ENCODE results near the gene MTMR12. TPM values are rescaled to one million over a fixed set of nuclear protein-coding genes. Genes with fewer than 3 reads are reported as not detected.
A peak's percentile ranks its signal among the peaks of the same experiment; 100 is the strongest.

The MTMR12 gene
- polyA plus RNA-seq, 10 donors, result 12.4 to 22.4 (median 17.9) TPM

DNA sequence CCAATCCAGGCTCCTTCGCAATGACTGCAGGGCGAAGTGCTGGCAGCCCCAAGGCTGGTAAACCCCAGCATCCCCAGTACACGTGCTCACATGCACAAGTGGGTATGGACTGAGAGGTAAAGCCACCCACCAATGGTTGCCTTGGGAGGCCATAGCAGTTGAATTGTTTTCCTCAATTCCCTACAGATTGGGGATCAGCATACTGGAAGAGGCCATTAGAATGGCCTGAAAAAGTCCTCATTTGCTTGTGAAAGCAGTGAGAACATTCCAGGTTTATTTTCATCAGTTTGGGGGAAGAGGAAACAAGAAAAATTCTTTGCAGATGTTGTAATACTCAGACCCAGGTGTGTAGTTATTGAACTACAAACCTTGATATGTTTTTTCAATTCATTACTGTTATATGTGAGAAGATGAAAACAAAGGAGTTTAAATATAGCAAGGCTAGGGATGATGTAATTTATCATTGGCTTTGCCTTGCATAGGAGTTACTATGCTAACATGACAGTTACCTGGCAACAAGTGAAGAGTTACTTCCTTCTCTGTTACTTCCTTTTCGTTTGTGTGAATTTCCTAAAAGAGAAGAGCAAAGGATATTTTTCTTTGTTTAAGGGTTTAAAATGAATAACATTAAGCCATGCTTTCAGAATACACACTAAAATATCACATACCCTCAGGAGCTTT is 36.4 kb downstream of the MTMR12 start:
- DNase-seq, result peak in 2 of 3 donors; percentile 23 to 57

DNA sequence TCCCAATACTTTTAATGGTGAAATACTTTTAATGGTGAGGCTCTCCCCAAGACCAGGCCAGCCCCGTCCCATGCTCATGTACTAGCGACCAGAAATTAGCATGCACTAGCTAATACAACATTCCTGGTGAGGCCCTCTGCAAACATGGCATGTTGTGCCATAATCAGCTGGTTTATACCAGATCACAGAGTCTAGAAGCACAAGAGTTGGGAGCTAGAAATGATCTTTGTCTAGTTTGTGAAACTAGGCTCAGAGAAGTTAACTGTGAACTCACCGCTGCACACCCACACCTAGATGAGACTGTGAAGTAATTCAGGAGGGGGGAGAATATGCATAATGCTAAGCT is 37.4 kb downstream of the MTMR12 start:
- DNase-seq, result no peak

DNA sequence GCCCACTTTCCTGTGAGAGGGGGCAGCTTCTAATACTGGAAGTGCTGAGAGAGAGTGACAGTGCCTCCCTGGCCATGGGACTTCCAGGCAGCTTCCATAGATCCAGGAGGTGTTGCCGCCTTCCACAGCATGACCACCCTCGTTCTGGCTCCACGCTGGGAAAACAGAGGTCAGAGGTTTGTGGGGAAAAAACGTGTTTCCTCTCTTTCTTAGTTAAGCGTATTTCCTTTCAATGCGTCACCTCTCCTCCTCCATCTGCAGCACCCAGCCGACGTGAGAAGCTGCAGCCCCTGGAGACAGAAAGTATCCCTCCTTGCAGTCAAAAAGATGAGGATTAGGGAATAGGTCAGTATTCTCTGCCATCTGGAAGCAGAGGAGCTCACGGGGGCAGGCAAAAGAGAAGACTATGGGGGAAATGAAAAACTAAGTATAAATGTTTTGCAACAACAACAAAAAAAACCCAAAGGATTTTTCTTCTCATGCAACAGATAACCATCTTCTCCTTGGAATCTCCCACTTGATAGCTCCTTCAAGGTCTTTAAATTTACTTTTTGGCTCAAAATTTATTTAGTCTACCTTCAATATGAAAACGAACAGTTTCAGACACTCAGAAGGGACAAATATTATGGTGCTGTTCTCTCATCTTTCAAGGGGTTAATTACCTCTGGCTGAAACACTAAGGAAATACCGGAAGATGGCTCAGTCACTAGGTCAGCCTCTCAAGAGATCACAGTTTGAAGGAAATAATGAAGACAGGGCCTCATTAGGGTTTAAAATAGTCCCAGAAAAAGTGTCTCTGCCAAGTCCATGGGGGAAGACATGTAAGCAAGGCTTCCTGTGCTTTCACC is 38.0 kb downstream of the MTMR12 start:
- DNase-seq, result peak in 2 of 3 donors; percentile 18 to 51

DNA sequence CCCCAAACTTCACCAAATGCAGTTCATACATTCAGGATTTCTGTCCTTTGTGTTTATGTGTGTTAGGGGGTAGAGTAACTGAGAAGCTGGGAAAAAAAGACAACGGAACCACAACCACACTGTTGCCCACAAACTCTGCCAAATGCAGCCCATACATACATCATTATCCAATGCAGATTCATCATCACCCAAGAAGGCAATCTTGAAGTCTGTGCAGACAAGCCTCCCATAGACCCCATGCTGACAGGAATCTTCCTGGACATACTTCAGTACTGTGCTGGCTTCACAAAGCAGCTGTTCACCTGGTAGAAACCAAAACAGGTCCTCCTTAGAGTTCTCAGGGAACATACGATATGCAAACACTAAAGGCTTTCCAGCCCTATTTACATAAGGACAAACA is 38.9 kb downstream of the MTMR12 start:
- no peak for DNase-seq

DNA sequence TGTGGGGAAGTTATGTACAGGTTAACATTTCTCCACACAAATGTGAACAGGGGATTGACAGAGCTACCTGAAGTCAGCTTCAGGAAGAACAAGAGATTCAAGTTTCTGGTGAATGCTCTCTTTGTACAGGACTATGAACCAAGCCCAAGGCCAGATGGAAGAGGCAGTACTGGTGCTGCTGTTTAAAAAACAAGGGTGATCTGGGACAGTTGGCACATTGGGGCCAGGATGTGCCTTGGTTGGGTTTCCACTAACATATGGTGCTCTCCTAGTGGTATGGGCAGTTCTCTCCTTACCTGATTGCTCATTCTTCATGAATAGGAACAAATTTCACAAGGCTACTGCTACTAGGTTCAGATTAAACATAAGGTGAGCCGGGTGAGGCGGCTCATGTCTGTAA is 40.0 kb downstream of the MTMR12 start:
- DNase-seq, result no peak

DNA sequence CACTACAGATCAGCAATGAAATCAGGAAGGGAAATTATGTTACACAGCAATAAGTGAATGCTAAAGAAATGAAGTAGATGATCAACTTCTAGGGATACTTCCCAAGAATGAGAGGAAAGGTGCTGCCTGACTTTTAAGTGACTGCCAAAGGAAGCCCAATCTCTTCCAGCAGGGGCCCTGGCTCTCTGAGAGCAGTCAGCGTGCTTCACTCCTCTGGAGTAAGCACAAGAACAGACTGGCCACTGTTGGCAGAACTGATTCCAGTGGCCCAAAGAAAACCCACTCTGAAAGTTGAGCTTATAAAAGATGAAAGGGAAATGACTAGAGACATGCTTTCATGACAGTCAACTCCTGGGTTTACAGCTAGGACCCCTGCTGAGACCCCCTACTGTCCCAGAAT is 41.8 kb downstream of the MTMR12 start:
- DNase-seq, result no peak

DNA sequence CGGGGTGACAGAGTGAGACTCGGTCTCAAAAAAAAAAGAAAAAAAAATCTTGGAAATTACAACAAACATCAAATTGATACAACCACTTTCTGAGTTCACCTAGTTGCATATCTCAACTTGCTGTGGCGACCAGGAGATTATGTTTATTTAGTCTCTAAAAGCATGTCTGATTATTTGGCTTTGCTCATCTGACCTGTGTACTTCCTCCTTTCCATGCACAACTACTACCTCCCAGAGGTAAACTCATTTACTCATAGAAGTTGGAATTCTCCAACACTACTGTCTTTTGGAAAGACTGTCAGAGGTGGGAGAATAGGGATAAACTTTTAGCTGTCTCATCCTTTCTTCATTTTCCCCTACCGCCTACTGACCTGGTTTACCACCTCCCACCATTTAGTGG is 42.6 kb downstream of the MTMR12 start:
- no peak for DNase-seq

DNA sequence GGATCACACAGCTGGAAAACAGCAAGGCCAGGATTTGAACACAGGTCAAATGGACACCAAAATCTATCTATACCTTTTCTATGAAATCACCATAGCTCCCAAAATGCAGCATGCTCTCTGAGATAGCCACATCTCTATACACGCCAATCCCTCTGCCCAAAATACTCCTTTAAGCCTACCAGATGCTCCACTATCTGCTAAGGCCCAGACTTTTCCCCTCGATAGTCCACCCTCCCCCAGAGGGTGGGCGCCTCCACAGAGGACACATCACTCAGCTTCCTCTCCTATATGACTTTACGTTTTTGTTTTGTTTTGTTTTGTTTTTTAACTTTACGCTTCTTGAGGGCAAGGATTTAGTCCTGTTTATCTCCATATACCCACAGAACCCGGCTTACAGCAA is 46.8 kb downstream of the MTMR12 start:
- DNase-seq, result no peak

DNA sequence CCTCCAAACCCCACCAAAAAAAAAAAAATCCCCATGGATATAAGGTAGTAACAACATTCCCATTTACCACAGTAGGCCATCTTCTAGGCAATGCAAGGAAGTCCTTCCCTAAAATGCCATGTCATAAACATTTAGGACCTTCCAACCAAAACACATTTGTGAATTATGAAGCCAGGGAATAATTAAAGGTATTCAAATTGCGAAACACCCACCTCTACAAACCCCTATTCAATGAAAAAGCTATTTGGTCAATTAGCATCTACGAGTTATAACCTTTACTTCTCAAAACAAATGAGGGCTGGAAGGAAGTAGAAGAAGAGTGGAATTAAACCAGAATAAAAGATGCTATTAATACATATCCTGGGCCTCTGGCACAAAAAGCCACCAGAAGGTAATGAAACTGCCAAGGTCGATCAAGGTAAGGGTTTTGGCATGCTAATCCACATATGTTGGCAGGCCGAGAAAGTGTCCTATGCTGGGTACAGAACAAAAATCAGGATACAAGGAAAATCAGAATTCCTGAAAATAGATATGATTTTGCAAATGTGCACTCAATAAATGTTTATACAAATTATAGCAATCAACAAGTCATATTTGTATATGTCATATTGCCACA is 47.7 kb downstream of the MTMR12 start:
- no peak for DNase-seq

DNA sequence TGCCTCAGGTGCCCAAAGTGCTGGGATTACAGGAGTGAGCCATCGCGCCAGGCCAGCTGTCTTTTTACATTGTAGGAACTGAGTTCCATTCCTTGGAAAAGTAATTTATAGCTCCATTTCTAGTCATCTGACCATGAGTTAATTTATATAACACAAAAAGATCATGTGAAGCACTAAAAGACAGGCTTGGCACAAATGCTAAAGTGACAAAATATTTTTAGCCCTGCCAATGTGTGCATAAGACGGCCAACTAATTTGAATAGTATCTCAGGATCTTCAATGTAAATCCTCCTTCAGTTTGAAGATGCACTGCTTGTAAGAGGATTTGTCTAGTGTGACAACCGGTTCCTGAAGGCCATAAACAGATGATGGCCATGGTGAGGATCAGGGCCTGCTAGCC is 49.1 kb downstream of the MTMR12 start:
- no peak for DNase-seq

DNA sequence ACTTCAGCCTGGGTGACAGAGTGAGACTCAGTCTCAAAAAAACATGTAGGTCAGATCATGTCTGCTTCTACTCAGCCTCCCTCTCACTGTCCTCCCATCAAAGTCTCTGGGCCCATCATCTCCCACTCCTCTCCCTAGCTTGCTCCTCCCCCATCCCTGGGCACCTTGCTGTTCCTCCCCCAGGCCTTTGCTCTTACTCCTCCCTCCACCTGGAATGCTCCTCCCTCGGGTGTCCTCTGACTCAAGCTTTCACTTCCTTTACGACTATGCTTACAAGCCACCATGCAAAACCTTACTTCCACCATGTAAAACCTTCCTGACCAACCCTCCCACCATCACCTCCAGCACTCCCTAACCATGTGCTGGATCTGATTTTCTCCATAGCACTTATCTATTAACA is 51.5 kb downstream of the MTMR12 start:
- no peak for DNase-seq

DNA sequence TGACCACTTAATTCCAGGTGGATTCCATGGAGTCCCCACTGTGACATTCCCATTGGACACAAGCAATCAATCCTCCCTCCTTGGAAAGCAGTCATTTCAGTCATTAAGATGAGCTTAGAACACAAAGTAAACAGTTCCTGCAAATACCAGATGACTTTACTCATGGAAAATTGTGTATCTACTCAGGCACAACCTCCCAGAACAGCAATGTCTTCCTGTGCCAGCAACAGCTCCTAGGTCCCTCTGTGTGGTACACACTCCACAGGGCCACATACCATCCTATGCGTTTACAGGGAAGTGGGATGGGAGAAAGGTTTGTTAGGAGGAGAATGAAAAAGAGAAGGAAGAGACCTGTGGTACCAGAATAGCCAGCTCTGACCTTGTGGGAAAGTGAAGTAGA is 53.7 kb downstream of the MTMR12 start:
- DNase-seq, result no peak

DNA sequence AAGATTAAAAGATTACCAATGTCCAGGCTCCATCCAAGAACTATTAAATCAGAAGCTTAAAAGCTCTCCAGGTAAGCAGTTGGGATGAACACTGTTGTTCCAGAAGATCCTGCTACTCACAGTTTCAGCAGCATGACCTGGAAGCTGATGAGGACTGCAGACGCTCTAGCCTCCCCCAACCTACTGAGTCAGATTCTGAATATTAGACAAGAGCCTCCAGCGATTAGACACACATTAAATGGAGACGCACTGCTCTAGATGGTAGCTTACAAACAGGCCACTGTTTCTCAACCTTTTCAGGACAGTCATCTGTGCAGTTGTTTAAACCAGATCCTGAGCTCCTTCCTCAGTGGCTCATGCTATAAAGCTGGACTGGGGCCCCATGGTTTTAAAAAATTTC is 54.3 kb downstream of the MTMR12 start:
- no peak for DNase-seq

DNA sequence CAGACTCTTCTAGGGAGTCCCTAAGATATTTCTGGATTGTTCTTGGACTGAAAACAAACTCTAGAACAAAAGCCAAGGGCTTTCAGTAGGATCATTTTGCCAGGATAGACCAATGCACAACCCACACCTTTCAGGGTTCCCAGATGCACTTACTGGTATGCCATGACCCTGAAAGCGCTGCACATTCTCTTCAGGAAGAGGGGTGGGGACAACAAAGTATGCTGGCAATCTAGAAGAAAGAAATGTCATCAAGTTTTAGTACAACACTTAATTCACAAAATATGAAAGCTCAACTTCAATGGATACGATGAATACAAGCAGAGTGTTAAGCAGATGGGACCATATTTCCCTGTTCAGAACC is 57.2 kb downstream of the MTMR12 start:
- no peak for DNase-seq

DNA sequence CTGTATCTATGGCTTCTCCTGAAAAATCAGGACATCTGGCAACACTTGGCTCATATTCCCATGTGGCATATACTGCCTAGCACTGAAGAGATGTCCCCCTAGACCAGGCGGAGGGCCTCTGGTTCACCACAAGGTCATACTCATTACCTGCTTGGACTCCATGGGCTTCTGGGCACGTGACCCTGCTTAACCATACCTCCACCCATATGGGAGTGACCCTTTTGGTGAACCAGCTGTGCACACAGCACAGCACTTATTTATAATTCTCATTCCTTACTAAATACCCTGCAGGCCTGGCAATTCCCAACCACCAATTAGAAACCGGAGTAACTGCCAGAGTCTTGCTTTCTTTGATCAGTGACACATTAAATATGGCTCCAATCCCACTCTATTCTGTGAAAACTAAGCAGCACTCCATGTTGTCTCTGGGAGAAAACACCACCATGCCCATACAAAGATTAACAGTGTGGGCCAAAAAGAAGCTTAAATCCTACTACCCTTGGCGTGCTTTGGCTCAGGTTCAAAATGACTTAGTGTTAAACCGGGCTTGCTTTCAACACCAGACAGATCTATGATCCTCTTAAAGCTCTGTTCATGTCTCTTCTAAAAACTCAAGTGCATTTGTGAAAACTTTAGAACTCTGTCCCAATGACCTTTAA is 57.7 kb downstream of the MTMR12 start:
- peak in 1 of 3 donors; percentile 65 for DNase-seq

DNA sequence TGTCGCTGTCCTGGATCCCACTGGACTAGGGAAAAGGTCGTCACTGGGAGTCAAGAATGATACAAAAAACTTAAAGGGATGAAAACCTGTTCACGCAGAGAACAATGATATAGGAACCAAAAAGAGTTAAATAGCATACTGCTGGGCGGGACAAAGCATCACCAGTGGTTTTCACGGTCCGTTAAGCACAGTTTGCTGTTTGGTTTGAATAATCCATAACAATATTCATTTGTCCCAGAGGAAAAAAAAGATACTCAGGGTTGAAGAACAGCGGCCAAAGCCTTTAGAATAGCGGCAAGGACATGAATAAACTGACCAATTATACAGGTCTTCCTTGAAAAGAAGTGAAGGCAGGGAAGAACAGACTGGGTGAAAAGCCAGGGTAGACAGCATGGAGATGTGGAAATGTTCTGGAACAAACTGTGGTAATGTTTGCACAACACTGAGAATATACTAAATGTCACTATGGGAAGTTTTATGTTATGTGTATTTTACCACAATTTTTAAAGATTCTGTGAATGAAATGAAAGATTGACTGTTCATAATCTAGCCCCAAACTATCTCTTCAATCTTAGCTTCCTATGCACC is 60.8 kb downstream of the MTMR12 start:
- DNase-seq, result no peak

DNA sequence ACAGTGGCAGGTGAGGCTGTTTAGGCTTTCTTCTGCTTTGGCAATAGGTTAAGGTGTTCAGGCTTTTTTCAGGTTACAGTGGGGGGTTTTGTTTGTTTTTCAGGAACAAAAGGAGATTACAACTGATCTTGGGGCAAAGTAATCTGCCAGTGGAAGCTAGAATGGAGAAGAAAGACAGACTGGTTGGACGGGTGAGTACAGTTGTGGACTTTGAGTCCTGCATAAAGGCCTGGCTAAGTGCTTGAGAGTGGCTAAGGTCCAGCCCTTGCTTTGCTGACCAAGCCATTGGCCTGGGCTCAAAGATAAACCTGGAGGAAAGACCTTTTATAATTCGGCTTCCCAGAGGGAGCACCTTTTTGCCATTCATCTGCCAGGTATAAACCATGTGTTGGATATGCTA is 63.1 kb downstream of the MTMR12 start:
- DNase-seq, result no peak

DNA sequence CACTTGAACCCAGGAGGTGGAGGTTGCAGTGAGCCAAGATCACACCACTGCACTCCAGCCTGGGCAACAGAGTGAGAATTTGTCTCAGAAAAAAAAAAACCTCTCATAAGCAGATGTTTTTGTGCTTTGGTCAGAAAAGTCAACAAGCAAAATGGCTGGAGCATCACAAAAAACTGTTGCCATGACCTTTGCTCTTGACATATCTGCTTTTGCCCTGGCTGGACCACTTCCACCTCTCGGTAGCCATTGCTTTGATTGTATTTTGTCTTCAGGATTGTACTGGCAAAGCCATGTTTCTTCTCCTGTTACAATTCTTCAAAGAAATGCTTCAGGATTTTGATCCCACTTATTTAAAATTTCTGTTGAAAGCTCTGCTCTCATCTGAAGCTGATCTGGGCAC is 67.0 kb downstream of the MTMR12 start:
- no peak for DNase-seq

DNA sequence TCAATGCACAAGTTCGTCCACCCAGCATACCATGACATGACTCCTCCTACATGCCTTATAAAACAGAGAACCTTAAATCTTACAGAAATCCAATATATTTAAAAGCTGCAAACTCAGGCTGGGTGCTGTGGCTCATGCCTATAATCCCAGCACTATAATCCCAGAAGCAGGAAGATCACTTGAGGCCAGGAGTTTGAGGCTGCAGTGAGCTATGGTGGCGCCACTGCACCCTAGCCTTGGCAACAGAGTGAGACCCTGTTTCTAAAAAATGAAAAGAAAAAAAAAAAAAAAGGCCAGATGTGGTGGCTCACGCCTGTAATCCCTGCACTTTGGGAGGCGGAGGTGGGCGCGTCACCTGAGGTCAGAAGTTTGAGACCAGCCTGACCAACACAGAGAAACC is 68.7 kb downstream of the MTMR12 start:
- no peak for DNase-seq

DNA sequence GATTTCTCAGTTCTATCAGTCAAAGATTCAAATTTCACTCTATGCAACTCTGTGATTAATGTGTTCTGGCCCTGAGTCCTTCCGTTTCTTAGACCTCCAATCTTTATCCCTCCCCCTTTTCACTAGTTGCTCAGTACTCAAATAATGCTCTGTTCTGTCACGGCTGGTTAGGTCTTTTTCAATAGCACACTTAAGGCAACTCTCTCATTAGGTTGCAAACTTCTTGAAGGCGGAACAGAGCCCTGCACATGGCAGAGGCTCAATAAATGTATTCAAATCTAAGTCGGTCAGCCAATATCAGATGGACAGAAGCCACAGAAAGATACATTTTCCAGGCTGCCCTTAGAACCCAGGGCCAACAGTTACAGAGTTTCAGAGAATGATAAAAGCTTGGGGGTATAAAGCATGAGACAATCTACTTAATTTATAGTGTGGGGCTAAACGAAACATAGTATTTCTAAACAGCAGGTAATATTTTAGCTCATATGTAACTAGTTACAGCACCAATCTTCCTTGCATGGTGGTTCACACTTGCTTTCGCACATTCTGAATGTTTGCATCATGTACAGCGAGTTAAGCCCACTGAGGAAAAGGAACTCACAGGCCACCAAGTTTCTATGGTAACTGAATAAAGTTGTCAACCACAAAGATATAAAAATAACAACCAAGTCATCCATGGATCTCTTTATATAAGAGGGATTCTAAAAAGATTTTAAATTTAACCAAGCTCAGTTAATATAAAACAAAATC is 71.5 kb downstream of the MTMR12 start:
- peak in 1 of 3 donors; percentile 19 for DNase-seq

DNA sequence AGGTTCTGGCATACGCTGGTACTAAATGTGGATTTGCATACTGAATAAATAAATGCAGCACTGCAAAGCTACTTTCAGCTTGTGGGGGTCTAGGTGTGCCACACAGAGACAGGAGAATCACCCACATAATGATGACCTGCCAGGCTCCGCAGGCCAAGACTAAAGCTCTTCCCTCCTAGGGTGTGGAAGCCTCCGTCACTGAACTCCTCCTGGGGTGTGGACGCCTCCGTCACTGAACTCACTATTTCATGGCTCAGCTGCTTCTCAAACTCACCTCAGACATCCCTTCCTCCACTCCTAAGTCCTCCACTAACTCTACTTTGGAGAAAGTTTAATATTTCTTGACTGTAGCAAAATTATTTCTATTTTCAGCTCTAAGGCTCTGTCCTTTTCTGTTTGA is 73.4 kb downstream of the MTMR12 start:
- DNase-seq, result no peak
